ENCODE results near the gene GKN2.
"Not testable (repeated sequence)": the region's sequence is repeated elsewhere in the genome, so short reads cannot be mapped to it uniquely, and the experiment has no call there.

Gene GKN2

DNA sequence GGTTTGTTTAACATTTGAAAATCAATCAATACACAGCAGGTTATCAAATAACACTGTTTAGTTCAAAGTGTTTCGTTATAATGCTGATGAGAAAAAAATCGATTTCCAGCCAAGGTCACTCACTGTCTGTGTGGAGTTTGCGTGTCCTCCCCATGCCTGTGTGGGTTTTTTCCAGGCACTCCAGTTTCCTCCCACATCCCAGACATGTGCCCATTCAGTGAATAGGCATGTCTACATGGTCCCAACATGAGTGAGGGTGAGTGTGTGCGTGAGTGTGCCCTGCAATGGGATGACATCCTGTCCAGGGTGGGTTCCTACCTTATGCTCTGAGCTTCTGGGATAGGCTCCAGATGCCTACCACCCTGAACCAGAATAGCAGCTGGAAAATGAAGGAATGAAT is 8.7 kb upstream of the GKN2 start:
- DNase-seq (ENCODE audit: low spot score), result no peak

DNA sequence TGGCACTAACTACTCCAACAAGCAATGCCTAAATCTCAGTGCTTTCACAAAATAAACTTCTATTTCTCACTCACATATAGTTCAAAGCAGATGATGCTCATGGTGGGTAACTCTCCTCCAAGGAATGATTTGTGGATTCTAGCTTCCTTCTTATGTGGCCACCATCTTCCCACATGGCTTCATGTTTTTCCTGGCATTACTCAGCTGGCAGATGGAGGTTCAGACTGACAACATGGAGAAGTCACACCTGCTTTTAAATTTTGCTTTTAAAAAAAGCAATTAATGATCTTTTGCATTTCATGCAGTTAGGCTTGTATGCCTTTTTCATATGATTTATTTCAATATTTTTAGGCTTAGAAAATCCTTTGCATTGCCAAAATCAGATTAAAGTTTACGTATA is 6.3 kb upstream of the GKN2 start:
- no peak for DNase-seq (ENCODE audit: low spot score)

DNA sequence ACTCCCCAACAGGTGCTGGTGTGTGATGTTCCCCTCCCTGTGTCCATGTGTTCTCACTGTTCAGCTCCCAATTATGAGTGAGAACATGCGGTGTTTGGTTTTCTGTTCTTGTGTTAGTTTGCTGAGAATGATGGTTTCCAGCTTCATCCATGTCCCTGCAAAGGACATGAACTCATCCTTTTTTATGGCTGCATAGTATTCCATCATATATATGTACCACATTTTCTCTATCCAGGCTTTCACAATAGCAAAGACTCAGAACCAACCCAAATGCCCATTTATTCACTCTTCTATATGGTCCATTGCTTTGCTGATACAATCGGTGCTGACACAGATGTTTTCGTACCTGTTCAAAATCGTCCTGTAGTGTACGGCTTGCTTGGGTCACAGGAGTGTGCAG is 2.7 kb upstream of the GKN2 start:
- DNase-seq (ENCODE audit: low spot score), result not testable (repeated sequence)

DNA sequence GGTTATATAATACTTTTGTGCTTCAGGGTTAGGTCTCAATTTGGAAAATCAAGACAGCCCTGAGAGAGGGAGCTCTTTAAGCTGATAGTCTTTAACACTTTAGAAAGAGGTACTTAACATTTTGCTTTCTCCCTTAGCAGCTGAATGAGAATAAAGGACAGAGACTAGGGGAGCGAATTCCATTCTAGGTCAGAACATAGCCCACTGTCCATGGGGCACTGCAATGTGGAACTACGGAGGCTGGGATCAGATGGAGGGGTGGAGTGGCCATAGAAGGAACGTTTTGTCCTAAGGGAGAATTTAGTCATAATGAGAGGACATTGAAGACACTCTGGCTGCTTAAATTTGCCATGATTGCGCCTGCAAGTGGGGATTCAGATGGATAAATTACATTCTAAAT is 794 bp downstream of the GKN2 start:
- no peak for DNase-seq (ENCODE audit: low spot score)

DNA sequence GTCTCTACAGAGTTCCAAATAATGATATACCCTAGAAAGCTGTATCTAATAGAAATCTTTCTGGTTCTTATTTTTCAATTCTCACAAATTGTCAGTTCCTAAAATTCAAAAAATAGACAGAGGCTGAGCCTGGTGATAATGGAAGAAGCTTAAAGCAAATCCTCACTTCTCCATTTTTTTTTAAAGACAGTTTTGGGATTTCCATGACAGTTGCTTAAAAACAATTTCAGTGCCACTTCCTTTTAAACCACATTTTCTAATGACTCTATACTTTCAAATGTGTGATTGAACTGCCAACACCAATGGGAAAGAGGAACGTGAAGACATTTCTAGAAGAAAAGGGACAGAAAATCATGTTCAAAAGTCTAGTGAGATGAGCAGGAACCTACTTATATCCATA is 4.0 kb downstream of the GKN2 start:
- no peak for DNase-seq (ENCODE audit: low spot score)

DNA sequence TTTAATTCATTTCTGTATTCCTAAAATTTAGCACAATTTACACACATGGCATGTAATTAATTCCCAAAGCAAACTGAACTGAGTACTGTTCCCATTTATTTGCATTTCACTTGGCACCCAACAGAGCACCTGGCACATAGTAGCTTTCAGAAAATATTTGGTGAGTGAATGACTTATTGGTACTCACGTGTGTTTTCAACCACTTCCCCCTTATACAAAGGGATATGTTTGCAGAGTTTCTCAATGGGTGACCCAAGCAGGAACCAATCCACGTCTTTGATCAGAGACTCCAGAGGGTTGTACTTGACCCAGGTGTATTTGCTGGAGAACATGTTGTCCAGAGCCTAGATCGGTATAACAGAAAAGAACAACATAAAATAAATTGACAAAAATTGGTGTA is 6.6 kb downstream of the GKN2 start:
- no peak for DNase-seq (ENCODE audit: low spot score)

DNA sequence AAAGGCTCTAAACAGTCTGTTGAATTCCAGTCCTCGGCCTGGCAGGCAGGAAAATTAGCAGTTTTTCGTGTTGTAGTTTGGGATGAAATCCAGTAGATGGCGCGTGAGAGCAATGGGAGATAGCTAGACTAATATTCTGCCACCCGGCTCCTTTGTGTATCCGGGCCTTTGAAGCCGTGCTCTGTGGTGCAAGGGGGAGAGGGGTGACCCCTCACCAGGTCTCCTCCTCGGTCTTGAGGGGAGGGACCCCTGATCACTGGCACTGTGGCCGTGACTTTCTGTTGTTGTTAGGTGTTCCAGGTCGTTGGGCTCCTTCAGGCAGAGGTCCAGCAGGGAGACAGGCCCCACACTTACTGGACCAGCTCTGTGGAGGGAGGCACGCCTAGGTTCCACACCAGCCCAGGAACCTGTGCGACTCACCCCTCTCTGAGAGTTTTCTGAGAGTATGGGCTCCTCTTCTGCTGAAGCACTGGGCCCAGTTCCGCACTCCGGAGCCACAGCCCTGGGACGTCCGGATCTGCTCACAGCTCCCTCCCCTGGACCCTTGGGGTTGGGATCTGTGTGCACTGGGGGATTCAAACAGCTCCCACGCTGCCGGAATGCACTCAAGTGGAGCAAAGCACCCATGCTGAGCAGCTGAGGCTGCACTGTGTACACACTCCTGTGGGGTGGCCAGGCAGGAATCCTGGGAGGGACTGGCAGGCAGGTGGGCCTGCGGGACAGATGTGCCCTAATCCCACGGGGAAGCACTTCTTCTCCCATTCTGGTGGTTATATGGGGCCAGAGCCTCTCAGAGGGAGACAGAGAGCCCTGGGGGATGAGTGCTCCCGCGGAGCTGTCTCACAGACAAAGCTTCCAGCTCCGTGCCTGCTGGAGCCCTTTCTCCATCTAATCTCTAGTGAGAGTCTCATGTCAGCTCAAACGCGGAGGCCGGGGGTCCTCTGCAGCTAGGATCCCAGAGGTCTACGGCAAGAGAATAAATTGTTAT is 8.8 kb downstream of the GKN2 start:
- DNase-seq (ENCODE audit: low spot score), result peak; percentile 74

DNA sequence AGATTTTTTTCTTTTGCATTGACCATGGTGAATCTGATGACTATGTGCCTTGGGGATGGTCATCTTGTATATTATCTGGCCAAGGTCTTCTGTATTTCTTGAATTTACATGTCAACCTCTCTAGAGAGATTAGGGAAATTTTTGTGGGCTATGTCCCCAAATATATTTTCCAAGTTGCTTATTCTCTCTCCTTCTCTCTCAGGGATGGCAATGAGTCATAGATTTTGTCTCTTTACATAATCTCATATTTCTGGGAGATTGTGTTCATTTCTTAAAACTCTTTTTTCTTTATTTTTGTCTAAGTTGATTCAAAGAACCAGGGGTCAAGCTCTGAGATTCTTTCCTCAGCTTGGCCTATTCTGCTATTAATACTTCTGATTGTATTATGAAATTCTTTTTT is 9.9 kb downstream of the GKN2 start:
- DNase-seq (ENCODE audit: low spot score), result no peak

DNA sequence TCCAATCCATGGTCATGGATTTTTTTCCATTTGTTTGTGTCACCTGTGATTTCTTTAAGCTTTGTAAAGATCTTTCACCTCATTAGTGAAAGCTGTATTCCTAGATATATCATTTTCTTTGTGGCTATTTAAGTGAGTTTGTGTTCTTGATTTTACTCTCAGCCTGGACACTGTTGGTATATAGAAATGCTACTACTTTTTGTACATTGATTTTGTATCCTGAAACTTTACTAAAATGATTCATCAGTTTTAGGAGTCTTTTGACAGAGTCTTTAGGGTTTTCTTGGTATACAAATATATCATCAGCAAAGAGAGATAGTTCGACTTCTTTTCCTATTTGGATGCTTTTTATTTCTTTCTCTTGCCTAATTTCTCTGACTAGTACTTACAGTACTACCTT is 12.3 kb downstream of the GKN2 start:
- no peak for DNase-seq (ENCODE audit: low spot score)

DNA sequence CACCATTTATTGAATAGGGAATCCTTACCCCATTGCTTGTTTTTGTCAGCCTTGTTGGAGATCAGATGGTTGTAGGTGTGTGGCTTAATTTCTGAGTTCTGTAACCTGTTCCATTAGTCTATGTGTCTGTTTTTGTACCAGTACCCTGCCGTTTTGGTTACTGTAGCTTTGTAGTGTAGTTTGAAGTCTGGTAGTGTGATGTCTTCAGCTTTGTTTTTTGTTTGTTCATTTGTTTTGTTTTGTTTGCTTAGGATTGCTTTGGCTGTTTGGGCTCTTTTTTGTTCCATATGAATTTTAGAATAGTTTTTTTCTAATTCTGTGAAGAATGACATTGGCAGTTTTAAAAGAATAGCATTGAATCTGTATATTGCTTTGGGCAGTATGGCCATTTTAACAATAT is 12.7 kb downstream of the GKN2 start:
- DNase-seq (ENCODE audit: low spot score), result no peak

DNA sequence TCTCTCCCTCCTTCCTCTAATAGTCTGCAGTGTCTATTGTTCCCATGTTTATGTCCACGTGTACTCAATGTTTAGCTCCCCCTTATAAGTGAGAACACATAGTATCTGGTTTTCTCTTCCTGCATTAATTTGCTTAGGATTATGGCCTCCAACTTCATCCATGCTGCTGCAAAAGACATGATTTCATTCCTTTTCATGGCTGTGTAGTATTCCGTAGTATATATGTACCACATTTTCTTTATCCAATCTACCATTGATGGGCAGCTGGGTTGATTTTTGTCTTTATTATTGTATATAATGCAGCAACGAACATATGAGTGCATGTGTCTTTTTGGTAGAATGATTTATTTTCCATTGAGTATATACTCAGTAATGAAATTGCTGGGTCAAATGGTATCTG is 13.8 kb downstream of the GKN2 start:
- DNase-seq (ENCODE audit: low spot score), result no peak

DNA sequence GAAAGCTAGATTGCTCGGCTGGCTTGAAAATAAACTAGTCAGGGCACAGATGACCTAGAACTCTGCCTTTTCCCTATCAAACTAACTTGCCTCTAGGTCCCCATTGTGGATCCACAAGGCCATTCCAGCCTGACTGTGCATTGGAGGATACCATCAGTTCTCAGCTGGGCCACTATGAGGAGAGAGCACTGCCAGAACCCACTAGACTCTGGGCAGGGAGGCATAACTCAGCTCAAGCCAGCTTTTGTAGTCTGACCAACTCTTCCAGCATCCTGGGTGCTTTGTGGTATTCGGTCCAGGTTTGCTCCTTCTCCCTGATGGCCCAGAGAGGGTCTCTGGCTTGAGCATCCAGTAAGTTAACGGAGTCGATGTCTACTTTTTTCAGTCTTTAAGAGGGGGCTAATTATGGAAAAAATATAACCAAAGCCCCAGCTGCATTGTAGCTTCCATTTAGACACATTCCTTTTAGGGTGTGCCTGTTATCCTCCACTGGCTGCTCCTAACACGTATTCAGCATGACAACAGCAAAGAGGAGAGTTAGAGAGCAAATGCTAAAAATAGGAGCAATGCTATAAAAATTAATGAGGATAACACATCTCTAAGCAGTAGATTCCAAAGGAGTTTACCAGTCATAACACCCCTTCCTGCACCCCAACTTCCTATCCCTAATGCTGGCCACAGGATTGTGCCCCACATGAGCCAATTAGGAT is 15.2 kb downstream of the GKN2 start:
- DNase-seq (ENCODE audit: low spot score), result no peak

DNA sequence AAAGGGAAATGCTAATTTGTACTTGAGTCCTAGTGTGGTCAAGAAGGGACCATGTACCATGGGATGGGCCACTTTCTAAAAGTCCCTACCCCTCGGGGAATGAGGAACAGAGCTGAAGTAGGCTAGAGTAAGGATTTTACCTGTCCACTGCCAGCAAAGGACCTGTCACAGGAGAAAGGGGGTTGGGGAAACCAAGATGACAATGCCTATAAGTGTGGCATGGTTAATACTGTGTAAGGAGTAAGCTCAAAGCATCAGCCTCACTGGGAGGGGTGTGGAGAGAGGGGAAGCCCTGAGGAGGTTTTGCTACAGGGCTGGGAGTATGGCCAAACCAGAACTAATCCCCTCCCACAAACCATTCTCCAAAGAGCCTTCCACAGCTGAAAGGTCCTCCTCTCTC is 15.8 kb downstream of the GKN2 start:
- DNase-seq (ENCODE audit: low spot score), result no peak

DNA sequence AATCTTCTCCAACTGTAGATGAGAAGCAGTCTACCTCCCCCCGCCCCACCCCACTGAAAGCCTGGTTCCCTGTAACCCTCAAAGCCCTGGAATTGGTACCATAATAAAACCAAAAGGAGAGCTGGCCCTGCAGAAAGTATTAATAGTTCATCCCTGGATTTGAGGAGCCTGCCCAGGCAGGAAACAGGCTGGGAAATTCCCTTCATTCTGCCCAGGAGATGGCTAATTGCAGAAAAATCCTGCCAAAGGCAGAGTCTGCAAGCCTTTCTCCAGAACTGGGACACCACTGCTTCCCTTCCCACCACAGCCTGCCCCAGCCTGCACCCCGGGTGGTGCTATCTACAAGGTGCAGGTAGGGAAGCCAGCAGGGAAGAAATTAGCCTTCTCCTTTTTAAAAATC is 16.3 kb downstream of the GKN2 start:
- DNase-seq (ENCODE audit: low spot score), result no peak

DNA sequence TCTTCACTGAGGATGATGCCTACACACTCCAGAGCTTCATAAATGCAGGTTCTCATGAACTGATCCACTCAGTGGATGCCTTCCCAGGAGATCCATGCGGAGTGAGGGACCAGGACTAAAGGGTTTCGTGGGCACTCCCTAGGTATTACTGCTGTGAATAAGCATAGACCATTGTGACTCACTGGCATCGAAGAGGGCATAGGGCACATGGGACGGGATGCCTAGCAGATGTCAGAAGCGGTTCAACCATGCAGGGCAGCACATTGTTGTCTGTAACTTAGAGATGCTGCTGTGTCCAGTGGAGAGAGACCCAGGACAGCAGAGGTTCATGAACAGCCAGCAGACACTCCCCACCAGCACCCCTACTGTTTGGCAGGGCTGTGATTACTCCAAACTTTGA is 17.2 kb downstream of the GKN2 start:
- no peak for DNase-seq (ENCODE audit: low spot score)

DNA sequence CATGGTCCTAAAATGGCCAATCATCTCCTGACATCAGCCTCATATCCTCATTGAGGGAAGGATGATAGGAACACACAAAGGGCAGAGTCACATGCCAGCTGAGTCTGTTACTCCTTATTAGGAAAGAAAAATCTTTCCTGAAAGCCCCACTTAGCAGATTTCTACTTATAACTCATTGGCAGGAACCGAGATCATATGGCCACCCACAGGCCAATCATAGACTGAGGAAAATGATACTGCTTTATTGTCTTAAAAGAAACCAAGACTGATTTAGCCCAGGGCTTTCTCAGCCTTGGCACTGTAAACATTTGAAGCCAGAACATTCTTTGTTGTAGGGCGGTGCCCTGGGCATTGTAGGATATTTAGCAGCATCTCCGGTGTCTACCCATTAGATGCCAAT is 18.7 kb downstream of the GKN2 start:
- no peak for DNase-seq (ENCODE audit: low spot score)

DNA sequence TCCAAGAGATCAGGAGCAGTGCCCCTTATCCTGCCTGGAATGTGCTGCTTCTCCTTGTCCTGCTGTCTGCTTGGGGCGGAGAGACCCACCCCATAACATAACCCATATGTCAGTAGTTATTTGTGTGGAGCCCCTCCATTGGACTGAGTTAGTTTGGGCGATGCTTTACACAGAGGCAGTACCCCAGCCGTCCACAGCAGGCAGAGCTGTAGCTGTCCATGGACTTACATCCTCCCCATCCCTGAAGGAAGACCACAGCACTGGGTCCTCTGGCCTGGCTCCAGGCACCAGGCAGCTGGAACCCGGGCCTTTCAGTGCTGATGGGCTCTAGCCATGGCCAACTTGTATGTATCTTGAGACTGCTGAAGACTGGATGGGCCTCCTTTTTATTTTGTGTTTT is 20.3 kb downstream of the GKN2 start:
- no peak for DNase-seq (ENCODE audit: low spot score)

DNA sequence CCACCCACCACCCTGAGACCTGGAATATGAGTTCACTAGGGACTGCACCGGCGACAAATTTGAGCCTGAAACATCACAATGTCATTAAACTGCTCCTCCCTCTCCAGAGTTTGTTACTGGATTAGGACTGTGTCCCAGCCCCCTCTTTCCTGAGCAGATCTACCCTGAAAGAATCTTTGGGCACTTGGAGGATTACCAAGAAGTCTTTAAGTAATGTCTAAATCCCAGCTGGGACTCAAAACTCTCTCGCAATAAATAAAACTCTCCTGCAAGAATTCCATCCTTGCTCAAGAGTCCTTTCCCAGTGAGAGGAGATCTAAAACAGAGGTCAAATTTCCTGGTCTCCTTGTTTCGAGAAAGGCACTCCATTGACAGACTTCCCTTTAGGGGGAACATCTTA is 20.9 kb downstream of the GKN2 start:
- DNase-seq (ENCODE audit: low spot score), result no peak

DNA sequence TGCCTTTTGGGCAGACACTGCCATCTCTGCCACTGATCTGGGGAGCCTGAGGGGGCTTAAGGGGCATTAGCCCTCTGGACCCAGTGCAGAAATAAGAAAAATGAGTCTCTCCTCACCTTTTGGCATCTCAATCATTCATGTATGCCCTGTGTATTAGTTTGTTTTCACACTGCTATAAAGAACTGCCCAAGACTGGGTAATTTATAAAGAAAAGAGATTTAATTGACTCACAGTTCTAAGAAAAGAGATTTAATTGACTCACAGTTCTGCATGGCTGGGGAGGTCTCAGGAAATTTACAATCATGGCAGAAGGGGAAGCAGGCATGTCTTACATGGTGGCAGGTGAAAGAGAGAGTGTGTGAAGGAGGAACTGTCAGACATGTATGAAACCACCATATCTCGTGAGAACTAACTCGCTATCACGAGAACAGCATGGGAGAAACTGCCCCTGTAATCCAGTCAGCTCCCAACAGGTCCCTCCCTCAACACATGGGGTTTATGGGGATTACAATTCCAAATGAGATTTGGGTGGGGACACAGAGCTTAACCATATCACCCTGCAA is 21.5 kb downstream of the GKN2 start:
- DNase-seq (ENCODE audit: low spot score), result no peak

DNA sequence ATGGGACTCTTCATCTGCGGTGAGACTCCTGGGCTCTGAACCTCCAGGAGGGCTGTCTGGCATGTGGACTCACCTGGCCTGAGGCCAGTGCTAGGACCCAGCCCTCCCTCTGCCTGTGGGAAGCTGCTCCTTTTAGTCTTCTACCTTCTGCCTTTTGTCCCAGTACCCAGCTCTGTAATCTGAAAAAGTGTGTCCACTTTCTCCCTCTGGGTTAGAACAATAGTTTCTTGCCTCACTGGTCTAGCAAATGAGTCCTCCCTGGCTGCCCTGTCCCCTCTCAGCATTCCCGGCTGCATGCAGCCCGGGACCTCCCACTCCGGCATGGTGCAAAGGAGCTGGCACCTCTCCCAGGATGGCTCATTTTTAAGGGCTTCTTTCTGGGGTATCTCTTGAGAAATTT is 25.9 kb downstream of the GKN2 start:
- DNase-seq (ENCODE audit: low spot score), result no peak

DNA sequence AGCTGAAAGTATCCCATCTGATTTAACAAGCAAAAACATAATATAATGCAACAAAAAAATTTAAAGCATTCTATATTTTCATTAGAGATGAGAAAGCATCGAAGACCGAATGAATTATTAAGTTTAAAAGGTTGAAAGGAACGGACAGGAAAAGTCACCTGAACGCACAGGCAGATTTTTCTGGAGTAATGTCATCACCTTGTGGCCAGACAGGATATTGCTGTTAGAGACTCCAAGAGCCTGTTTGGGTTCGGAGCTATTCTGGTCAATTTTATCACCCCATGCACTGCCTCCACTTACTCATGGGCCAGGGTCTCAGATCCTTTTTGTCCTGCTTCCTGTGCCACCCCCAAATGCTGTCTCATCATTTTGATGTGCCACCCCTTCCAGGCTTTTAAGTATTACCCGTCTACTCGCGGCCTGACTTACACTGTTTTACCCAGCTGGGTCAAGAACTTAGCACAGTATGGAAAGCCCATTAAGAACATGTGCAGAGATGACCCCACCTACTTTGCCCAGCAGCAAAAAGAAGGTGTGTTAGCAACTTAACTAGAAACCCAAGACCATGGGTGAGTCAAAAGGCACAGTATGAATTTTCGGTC is 27.3 kb downstream of the GKN2 start:
- no peak for DNase-seq (ENCODE audit: low spot score)

DNA sequence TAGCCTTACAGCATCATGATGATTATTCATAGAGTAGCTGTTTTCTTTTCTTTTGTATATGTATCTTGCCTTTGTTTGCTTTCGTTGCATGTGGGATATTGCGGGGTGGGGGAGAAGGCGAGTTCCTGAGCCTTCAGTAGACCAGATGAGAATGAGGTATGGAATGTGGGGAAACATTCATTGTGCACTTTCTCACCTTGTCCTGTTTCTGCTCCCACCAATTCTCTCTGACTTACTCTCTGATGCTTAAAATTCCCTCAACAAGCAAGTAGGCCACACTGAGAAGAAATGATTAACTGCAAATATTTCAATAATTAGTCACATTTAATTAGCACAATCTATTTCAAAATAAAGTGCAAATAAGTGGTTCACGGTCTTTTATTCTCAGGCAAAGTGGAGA is 31.0 kb downstream of the GKN2 start:
- DNase-seq (ENCODE audit: low spot score), result no peak
